GM12892 (cell line): Measurements from ENCODE around the gene KIF26B.

ENCODE experiments used
- POLR2A ChIP-seq: IDR thresholded peaks from 2 replicates; pipeline ENCODE4 v1.6.1; 2011; ENCODE audit warnings: low read depth, low read length, control low read depth
- POLR2AphosphoS5 ChIP-seq: IDR thresholded peaks from 2 replicates; pipeline ENCODE4 v1.6.1; 2011; ENCODE audit warnings: low read depth, low read length, control low read depth
- TAF1 ChIP-seq: IDR thresholded peaks from 2 replicates; pipeline ENCODE4 v1.6.1; 2011; ENCODE audit warnings: low read depth, mild to moderate bottlenecking, control low read depth, low read length, borderline replicate concordance

DNA sequence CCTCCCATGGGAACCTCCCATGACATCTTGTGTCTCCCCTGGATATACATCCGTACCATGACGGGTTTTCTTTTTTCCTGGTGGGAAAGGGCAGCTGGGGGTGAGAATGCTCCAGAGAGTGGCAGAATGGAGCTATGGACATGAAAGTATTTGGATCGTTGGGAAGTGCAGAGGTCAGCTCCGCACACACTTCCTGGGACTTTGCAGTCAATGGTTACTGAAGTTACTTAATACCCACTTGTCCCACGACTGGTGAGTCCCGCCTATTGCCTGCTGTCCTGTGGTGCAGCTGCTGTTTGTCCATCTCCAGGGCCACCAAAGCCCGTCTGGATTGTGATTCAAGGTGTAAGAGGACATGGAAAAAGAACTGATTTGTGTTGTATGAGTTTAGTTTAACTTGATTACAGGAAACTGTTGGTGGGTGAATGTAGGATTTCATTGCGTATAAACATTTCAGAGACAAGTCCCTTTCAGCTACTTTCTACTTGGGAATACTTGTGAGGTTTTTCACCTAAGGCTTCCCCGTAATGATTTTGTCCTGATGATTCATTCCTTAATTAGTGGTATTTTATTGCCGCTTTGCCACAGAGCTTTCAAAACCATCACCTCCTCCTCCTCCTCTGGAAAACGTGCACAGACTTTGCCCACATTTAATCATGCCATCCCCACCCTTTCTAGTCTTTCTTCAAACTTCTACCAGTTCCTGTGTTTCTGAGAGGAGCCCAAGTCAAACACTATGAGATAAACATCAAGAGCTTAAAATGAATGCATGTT is 308.8 kb downstream of the KIF26B start:
- TF ChIP-seq POLR2A (no peak), POLR2AphosphoS5 (no peak), TAF1 (no peak)
